Calu3 (cell line): ENCODE results near the gene ST7. TPM values are rescaled to one million over a fixed set of nuclear protein-coding genes. Genes with fewer than 3 reads are reported as not detected.

Experiments
- BruUV-seq: library from RNA; stranded (reverse); fragments of 400-500 nt; replicated peaks from 2 replicates; lab custom pipeline; 2021; lab: Mats Ljungman, UMichigan
- CTCF ChIA-PET: fragments of 300-600 bp; sonication (Branson Sonifier 250); formaldehyde crosslinking; loops from one replicate; lab custom pipeline; 2022; ENCODE audit warnings: antibody characterized with exemption; lab: Charles Lee
- DNase-seq: peaks from one replicate; pipeline ENCODE4 v3.0.0; 2022
- H3K27ac Mint-ChIP-seq: one replicate; pipeline ENCODE4 v1.8.0; 2022; ENCODE audit warnings: mixed read lengths; ENCODE audit not compliant: unreplicated experiment
- H3K27me3 Mint-ChIP-seq: one replicate; pipeline ENCODE4 v1.8.0; 2022; ENCODE audit warnings: mixed read lengths; ENCODE audit not compliant: unreplicated experiment
- H3K36me3 Mint-ChIP-seq: one replicate; pipeline ENCODE4 v1.8.0; 2022; ENCODE audit warnings: mild to moderate bottlenecking, moderate library complexity, mixed read lengths; ENCODE audit not compliant: insufficient read depth, unreplicated experiment
- H3K4me1 Mint-ChIP-seq: one replicate; pipeline ENCODE4 v1.8.0; 2022; ENCODE audit warnings: mild to moderate bottlenecking, low read depth, mixed read lengths; ENCODE audit not compliant: unreplicated experiment
- H3K4me3 Mint-ChIP-seq: one replicate; pipeline ENCODE4 v1.8.0; 2022; ENCODE audit warnings: mild to moderate bottlenecking, low read depth, moderate library complexity, mixed read lengths; ENCODE audit not compliant: unreplicated experiment
- H3K9me3 Mint-ChIP-seq: one replicate; pipeline ENCODE4 v1.8.0; 2022; ENCODE audit warnings: low read depth, mixed read lengths; ENCODE audit not compliant: unreplicated experiment
- intact Hi-C: fragments of 100-400 bp; cut with micrococcal nuclease; formaldehyde crosslinking; loops from one replicate; pipeline ENCODE4 v1.10.0; 2022; ENCODE audit not compliant: unreplicated experiment
- total RNA-seq: library from RNA; stranded (reverse); gene quantifications from 2 replicates; pipeline ENCODE4 v1.2.3, GENCODE V29; 2022
- TF ChIP-seq, protein P1 (sequence below): fragments of 200-600 bp; IDR thresholded peaks from one replicate; pipeline ENCODE4 v1.8.0; 2022; ENCODE audit warnings: antibody characterized with exemption; ENCODE audit not compliant: unreplicated experiment

ST7 gene
- total RNA-seq, 1 experiment from 2014 or later: 17.7 TPM

DNA sequence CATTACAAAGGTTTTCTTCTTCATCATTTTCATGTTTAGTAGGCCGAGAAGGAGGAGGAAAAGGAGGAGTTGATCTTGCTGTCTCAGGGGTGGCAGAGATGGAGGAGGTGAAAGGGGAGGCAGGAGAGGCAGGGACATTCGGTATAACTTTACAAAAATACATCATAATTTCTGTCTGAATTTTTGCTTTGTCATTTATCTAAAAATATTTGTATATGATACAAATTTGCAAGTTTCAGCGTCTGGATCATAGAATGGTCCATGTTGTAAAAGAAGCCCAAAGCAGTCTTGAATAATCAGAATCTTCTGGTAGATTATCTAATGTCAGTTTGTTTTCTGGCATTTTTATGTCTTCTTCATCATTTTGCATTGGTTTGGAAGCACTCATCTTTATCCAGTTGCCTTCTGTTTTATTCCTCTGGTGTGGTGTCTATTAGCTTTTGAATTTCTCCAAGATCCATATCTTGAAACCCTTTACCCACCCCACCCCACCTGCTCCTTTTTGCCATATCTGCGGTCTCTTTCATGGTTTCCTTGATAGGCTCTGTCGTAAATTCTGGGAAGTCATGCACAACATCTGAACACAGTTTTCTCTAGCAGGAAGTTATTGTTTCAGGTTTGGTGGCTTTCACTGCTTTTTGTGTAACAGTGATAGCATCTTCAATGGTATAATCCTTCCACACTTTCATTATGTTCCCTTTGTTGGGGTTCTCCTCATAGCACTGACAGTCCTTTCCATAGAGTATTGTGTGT, 95.0 kb downstream of the ST7 start:
- TF ChIP-seq, protein P1, sequence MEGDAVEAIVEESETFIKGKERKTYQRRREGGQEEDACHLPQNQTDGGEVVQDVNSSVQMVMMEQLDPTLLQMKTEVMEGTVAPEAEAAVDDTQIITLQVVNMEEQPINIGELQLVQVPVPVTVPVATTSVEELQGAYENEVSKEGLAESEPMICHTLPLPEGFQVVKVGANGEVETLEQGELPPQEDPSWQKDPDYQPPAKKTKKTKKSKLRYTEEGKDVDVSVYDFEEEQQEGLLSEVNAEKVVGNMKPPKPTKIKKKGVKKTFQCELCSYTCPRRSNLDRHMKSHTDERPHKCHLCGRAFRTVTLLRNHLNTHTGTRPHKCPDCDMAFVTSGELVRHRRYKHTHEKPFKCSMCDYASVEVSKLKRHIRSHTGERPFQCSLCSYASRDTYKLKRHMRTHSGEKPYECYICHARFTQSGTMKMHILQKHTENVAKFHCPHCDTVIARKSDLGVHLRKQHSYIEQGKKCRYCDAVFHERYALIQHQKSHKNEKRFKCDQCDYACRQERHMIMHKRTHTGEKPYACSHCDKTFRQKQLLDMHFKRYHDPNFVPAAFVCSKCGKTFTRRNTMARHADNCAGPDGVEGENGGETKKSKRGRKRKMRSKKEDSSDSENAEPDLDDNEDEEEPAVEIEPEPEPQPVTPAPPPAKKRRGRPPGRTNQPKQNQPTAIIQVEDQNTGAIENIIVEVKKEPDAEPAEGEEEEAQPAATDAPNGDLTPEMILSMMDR: no peak
- Mint-ChIP-seq H3K4me3 (no peak overlapping the region), H3K9me3 (no peaks in the 10 kb centered on the region), H3K27ac (no peak overlapping the region), H3K36me3 (no peaks in the 10 kb centered on the region), H3K4me1 (no peaks in the 10 kb centered on the region), H3K27me3 (no peaks in the 10 kb centered on the region)
- intact Hi-C loops: no loop called here
- no TSS peak for BruUV-seq
- no peak for DNase-seq
- CTCF ChIA-PET: no interaction called here

DNA sequence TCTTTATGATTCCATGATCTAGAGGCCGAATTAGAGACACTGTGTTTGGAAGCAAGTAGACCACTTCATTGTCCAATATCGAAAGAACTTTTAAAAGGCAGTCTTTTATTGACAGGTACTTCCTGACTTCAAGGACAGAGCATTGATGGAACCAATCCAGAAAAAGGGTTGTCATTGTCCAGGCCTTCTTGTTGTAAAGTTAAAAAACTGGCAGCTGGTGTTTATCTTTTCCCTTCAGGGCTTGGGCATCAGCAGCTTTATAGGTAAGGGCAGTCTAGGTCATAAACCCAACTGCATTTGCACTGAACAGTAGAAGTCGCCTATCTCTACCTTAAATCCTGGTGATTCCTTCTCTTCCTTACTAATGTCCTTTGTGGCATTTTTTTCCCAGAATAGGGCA, 95.6 kb downstream of the ST7 start:
- TF ChIP-seq, protein P1: no peak
- CTCF ChIA-PET: no interaction called here
- Mint-ChIP-seq H3K36me3 (no peaks in the 10 kb centered on the region), H3K27ac (no peak overlapping the region), H3K4me3 (no peak overlapping the region), H3K9me3 (no peaks in the 10 kb centered on the region), H3K27me3 (no peaks in the 10 kb centered on the region), H3K4me1 (no peaks in the 10 kb centered on the region)
- DNase-seq: no peak
- no TSS peak for BruUV-seq
- intact Hi-C loops: no loop called here

DNA sequence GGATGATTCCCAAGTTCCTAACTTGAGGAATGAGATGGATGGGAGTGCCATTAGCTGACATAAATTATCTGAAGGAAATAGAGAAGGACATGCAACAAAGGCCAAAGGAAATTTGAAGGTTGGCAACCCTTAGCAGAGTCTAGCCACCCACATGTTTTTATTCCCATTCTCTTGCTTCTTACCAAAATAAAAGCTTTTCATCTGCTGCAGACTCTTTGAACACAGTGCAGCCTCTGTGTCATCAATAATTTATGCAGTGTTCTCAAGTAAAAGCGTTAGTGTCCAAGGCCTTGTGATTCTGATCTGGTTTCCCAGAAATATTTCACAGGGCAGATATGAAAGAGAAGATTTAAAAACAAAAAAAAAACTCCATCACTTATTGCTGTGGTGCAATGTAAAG, 98.5 kb downstream of the ST7 start:
- Mint-ChIP-seq H3K4me1 (no peaks in the 10 kb centered on the region), H3K27me3 (no peaks in the 10 kb centered on the region), H3K4me3 (no peak overlapping the region), H3K36me3 (no peaks in the 10 kb centered on the region), H3K27ac (no peak overlapping the region), H3K9me3 (no peaks in the 10 kb centered on the region)
- DNase-seq: no peak
- BruUV-seq: no TSS peak
- CTCF ChIA-PET: no interaction called here
- TF ChIP-seq, protein P1: no peak
- intact Hi-C loops: no loop called here

DNA sequence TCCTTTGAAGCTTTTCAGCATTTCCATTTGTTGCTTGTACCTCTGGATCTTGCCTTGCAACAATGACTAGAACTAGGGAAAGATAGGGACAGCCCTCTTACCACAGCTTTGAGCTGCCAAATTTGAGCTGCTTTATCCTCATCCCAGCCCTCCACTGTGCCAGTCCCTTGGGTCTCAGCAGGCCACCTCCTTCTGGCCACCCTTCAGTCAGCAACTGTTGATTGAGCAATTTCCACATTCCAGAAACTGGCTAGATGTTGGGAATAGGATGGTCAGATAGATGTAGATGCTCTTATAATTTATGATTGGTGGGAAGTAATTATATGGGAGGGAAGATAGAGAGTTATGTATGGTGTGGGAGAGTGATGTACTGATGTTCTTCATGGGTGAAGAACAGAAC, 100.1 kb downstream of the ST7 start:
- H3K4me1 Mint-ChIP-seq: no peaks in the 10 kb centered on the region
- TF ChIP-seq, protein P1: no peak
- CTCF ChIA-PET: no interaction called here
- no peak overlapping the region for H3K27ac Mint-ChIP-seq
- intact Hi-C loops: no loop called here
- no TSS peak for BruUV-seq
- no peak for DNase-seq
- H3K36me3 Mint-ChIP-seq: no peaks in the 10 kb centered on the region
- no peak overlapping the region for H3K4me3 Mint-ChIP-seq
- H3K27me3 Mint-ChIP-seq: no peaks in the 10 kb centered on the region
- H3K9me3 Mint-ChIP-seq: no peaks in the 10 kb centered on the region
